ENCODE data around the gene LARP4B.

- no peak for TF ChIP-seq CTCF (optimal IDR thresholded peaks at IDR 0.05 in 1 of 3, IDR thresholded peaks at IDR 0.05 in 1 of 3, conservative IDR thresholded peaks at IDR 0.05 in 1 of 3; ENCODE audit: extremely low read depth in 1 of 3, insufficient read depth in 2 of 3, low read length in 3 of 3)
- no peak for TF ChIP-seq EZH2 (IDR thresholded peaks at IDR 0.05; ENCODE audit: low read length)
Observed at GRCh38 chr10:804787-805619, 126.5 kb downstream of the LARP4B start.
